Measurements from ENCODE around the gene LIPT2.

DNA sequence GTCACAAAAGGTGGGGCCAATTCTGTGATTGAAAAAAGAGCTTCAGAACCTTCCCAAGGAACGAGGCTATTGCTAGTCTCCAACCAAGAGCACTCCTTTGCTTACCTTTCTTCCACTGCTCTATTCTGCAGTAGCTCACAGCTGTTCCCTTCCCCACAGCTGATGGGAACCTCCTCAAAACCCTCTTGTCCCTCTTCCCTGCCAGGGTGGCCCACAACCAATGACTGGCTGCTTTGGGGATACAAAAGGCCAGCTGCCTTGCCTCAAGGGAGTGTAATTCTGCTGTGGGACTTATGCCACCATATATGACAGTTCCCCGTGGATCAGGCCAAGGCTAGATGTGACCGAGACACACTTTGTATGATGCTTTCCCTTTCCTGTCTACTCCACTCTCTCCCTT, 41.2 kb downstream of the LIPT2 start:
- TF ChIP-seq ZNF274 (IDR thresholded peaks at IDR 0.05; ENCODE audit: low read depth, low read length): no peak
- no peak for TF ChIP-seq YY1 (IDR thresholded peaks at IDR 0.05; ENCODE audit: insufficient read depth, insufficient read length)
- TF ChIP-seq SUZ12 (IDR thresholded peaks at IDR 0.05; ENCODE audit: extremely low read depth, insufficient read depth, insufficient read length): no peak
